HG02642 (cell line): Measurements from ENCODE around the gene TMPRSS7.
A peak's percentile ranks its signal among the peaks of the same experiment; 100 is the strongest.

Experiments
- ATAC-seq: cut with Tn5 transposase; IDR thresholded peaks from one replicate; pipeline ENCODE4 v1.9.1; 2021; ENCODE audit warnings: mild to moderate bottlenecking; ENCODE audit not compliant: unreplicated experiment, poor library complexity

The TMPRSS7 gene

GRCh38 chr3:112092496-112093179 is 58.1 kb downstream of the TMPRSS7 start:
- ATAC-seq, result peak; percentile 54

- no peak for ATAC-seq
These were observed 58.6 kb downstream of the TMPRSS7 start for GRCh38 chr3:112093180-112093522.

GRCh38 chr3:112095731-112096130 is 61.2 kb downstream of the TMPRSS7 start:
- no peak for ATAC-seq

- no peak for ATAC-seq
These were observed 61.6 kb downstream of the TMPRSS7 start for GRCh38 chr3:112096176-112096575.

- no peak for ATAC-seq
These were observed 62.8 kb downstream of the TMPRSS7 start for GRCh38 chr3:112097378-112097777.

- no peak for ATAC-seq
These were observed 67.4 kb downstream of the TMPRSS7 start for GRCh38 chr3:112101916-112102315.

- ATAC-seq, result no peak
These were observed 70.2 kb downstream of the TMPRSS7 start for GRCh38 chr3:112104774-112105173.

GRCh38 chr3:112109322-112109721 is 74.8 kb downstream of the TMPRSS7 start:
- ATAC-seq, result no peak

GRCh38 chr3:112111785-112112402 is 77.4 kb downstream of the TMPRSS7 start:
- peak; percentile 53 for ATAC-seq

GRCh38 chr3:112114576-112115160 is 80.1 kb downstream of the TMPRSS7 start:
- peak; percentile 28 for ATAC-seq

GRCh38 chr3:112115161-112115739 is 80.7 kb downstream of the TMPRSS7 start:
- peak; percentile 39 for ATAC-seq

GRCh38 chr3:112115806-112116383 is 81.4 kb downstream of the TMPRSS7 start:
- no peak for ATAC-seq

- no peak for ATAC-seq
These were observed 82.2 kb downstream of the TMPRSS7 start for GRCh38 chr3:112116748-112117186.

GRCh38 chr3:112117415-112117814 is 82.9 kb downstream of the TMPRSS7 start:
- no peak for ATAC-seq

- ATAC-seq, result no peak
These were observed 83.5 kb downstream of the TMPRSS7 start for GRCh38 chr3:112117841-112118571.

- no peak for ATAC-seq
These were observed 85.7 kb downstream of the TMPRSS7 start for GRCh38 chr3:112119962-112120836.

GRCh38 chr3:112121577-112122547 is 87.3 kb downstream of the TMPRSS7 start:
- ATAC-seq, result no peak

- ATAC-seq, result no peak
These were observed 88.3 kb downstream of the TMPRSS7 start for GRCh38 chr3:112122870-112123269.
